GM12875 (cell line): ENCODE measurements around the gene OR11A1.

ENCODE experiments used
- H3K4me3 ChIP-seq: one replicate; pipeline ENCODE4 v1.5.1; 2011; ENCODE audit warnings: low read depth, low read length, control low read depth
- TF ChIP-seq, protein P1 (sequence below): IDR thresholded peaks from 2 replicates; pipeline ENCODE4 v1.5.1; 2011; ENCODE audit warnings: low read depth, mild to moderate bottlenecking, control low read depth, inconsistent platforms, low read length, moderate library complexity, borderline replicate concordance; ENCODE audit not compliant: insufficient read depth

OR11A1 gene

DNA sequence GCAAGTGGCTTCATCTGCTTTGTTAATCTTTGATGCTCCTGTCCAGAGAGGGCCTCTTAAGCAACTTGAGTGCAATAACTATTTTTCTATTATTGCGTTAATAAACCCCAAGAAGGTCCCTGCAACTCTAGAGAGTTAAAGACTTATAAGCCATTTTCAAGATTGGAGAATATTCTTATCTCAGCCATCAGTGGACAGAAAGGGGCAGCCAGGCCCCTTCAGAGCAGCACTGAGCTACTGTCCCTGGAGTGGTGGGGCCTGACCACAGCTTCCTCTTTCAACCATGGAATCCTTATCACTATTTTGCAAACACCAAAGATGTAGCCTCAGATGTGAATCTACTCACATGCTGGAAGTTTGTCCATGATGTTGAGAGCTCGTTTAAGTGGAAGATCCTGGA lies 33.7 kb upstream of the OR11A1 start:
- H3K4me3 ChIP-seq = no peak overlapping the region
- TF ChIP-seq, protein P1, sequence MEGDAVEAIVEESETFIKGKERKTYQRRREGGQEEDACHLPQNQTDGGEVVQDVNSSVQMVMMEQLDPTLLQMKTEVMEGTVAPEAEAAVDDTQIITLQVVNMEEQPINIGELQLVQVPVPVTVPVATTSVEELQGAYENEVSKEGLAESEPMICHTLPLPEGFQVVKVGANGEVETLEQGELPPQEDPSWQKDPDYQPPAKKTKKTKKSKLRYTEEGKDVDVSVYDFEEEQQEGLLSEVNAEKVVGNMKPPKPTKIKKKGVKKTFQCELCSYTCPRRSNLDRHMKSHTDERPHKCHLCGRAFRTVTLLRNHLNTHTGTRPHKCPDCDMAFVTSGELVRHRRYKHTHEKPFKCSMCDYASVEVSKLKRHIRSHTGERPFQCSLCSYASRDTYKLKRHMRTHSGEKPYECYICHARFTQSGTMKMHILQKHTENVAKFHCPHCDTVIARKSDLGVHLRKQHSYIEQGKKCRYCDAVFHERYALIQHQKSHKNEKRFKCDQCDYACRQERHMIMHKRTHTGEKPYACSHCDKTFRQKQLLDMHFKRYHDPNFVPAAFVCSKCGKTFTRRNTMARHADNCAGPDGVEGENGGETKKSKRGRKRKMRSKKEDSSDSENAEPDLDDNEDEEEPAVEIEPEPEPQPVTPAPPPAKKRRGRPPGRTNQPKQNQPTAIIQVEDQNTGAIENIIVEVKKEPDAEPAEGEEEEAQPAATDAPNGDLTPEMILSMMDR = no peak

DNA sequence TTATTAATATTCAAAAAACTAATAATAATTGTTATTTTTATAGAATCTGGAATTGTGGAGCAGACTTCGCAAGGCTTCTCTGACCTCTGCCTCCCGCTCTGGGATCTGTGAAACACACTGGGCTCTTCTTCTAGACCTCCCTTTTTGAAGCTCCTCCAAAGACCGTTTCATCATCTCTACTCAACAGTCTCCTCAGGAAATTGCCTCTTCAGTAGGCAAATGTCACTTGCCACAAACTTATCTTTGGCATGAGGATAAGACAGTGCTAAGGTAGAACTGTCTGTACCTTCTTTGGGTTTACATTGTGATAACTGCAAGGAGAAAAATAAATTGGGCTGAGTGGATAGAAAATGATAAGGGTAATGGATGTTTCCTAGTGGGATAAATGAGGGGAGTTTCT lies 33.2 kb upstream of the OR11A1 start:
- TF ChIP-seq, protein P1 = no peak

DNA sequence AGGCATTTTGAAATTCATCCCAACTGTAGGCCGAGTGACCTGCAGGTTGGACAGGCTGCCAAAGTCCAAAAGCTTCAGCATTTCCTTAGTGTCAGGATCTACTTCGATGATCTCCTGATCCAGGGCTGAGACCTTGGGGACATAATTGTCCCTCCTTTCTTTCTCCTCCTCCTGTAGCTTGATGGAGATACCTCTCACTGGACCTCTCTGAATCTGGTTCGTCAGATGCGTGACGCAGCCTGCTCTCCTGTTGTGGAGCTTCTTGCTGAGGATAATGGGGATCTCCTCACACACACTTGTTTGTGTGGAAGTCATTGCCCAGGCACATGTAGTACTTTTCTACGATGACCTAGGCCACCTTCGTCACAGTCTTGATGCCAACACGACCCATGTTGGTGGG lies 32.4 kb upstream of the OR11A1 start:
- TF ChIP-seq, protein P1 = no peak

More for the DNA sequence above, 33.2 kb upstream of the OR11A1 start:
- H3K4me3 ChIP-seq = no peak overlapping the region

DNA sequence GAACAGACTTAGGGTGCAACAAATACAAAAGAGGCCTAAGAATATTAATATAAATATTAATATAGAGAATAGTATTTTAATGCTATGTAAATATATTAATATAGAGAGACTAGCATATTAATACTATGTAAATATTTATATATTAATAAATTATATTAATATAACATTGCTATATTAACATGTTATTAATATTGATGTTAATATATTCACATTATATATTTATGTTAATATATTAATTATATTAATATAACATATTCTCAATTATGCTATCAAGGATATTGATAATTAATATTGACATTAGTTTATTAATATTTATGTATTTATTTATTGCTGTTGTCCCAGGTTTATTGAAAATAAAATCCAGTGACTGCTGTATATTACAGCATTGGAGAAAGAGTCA lies 32.0 kb upstream of the OR11A1 start:
- TF ChIP-seq, protein P1 = no peak
- no peak overlapping the region for H3K4me3 ChIP-seq

More for the DNA sequence above, 32.4 kb upstream of the OR11A1 start:
- no peak overlapping the region for H3K4me3 ChIP-seq

DNA sequence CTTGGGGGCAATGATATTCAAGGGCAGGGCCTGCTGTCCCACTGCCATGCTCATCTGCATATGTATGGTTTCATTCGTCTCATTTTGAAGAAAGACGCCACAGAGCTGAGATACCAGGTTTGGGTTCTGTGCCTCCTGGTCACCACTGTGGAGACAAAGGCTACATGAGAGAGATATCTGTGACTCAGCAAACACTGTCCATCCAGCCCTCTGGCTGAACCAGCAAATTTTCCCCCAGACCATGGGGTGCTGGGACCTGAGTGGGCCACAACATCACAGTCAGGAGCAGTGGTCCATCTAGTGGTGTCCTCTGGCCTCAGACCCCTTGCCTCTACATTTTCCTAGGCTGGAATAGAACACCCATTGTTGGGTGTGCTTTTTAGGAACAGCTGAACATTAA lies 30.8 kb upstream of the OR11A1 start, which contains the start of gene MAS1L:
Gene MAS1L (minus strand): TSS at position 297 of the 400 bp plus-strand sequence. CDS start 54 bp downstream, at position 243.
- TF ChIP-seq, protein P1 = no peak
- H3K4me3 ChIP-seq = no peak within 1 kb of the TSS

DNA sequence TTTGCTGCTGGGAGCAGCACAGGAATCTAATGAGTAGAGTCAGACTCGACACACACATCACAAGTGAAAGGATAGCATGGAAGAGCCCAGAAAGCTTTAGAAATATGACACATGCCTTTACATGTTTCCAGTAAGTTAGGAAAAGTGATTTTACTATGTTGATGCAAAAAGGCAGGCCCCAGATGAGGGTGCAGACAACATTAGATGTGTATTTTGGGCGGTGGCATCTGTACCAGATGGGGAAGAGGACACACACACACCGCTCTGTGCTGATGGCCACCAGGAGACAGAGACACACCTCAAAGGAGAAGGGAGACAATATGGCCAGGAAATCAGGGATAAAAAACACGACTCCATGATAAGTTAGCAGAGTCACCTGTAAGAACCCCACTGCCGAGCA lies 30.3 kb upstream of the OR11A1 start:
- TF ChIP-seq, protein P1 = no peak
- no peak overlapping the region for H3K4me3 ChIP-seq

DNA sequence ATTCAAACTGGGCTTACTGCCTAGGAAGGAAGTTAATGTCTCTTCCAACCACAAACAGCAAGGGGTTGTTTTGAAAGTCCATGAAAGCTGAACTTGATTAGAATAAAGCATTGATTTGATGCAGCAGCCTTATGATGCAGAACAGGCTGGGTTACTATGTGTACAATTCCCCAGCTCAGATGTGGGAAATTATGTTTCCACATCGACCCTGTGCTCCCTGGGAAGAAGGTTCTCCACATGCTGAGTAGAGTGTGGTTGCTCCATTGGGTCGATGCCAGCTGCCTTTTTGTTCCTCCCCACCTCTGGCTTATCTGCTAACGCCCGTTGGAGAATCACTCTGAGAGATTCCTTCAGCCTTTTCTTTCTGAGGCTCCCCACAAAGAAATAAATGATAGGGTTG lies 29.7 kb upstream of the OR11A1 start:
- TF ChIP-seq, protein P1 = no peak
- H3K4me3 ChIP-seq = no peak overlapping the region
